ENCODE measurements around the gene TMEM270.

TMEM270 gene

DNA sequence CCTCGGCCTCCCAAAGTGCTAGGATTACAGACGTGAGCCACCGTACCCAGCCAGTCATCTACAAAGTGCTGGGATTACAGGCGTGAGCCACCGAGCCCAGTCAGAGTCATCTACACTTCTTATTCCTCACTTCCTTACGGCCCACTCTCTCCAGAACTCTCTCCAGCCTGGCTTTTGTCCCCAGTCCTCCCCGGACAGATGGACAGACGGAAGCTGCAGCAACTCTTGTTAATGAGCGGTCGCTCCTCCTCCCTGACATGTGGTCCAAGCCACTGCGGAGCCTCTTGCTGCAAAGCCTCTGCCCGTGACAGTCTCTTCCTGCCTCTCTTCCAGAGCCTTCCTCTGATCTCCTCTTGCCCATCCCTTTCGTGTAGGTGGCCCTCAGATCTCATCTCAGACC is 45.9 kb downstream of the TMEM270 start:
- no peak for DNase-seq (ENCODE audit: low read depth in 2 of 2)

DNA sequence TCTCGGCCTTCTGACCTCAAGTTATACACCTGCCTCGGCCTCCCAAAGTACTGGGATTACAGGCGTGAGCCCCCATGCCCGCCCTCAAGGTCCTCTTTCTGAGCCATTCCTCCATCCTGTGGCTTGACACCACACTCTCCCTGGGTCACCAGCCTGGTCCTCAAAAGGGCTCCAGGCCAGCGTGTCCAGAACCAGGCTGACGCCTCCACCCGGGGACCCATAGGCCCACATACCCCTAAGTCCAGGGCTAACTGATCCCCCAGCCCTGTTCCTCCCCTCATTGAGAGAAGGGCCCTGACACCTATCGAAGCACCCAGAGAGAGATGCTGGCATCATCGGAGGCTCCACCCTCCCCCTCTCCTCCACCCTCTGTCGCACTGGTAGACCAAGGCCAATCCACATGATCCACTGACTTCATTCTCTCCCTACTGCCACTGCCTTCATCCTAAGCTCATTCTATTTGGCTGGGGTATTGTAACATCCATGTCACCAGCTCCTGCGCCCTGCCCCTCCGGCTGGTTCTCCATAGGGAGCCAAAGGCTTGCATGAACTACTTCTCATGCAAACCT is 46.7 kb downstream of the TMEM270 start:
- DNase-seq (ENCODE audit: low read depth in 2 of 2), result no peak

DNA sequence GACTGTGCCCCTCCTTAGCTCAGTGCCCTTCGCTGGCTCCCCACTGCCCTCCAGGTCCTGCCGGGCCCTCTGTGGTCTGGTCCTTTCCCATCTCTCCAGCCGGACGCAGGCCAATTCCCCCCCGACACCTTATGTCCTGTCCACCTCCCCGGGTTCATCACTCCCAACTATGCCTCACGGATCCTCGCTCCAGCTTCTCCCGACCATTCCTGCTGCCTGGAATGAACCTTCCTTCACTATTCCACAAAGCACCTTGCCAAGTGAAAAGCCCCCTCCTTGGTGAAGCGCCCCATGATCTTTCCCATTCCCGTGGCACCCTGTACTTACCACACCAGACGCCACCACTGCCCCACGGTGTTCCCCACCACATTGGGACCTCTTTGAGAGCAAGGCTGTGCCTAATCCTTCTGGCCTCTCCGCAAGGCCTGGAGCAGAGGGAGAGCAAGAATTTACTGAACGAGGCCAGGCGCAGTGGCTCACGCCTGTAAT is 47.2 kb downstream of the TMEM270 start:
- DNase-seq (ENCODE audit: low read depth in 2 of 2), result no peak

DNA sequence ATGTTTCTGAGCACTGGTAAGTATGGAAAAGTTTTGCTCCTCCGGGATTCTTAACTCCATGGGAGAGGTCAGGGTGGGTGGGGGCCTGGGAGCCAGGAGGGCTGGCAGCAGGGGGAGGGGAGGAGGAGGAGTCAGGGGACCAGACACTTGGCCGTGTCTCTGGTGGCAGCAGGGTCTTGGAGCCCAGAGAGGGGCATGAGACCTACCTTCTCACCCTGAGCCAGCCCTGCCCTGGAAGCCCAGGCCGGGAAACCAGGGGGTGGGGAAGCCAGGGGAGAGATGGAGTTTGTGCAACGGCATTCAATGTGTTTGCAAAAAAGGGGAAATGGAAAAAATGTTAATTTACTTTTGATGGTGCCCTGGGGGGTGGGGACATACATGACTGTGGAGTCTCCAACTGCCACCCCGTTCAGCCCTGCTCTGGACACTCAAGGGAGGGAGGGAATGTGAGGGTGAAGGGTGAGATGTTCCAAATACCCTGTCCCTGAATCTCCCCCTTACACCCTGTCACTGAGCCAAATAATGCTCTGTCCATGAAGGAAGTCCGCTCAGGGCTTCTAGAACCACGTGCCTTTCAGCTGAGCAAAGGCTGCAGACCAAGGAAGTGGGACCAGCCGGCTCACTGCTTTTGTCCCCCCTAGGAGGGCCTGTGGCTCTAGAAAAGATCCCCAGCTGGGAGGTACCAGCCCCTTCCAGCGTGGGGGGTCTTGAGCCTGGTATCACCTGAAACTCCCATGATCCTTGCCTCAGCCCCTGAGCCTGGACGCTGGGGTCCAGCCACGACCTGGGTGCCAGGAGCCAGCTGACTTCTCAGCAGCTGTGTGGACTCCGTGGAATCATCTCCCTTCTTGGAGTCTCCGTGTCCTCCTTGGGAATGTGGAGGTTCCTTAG is 48.3 kb downstream of the TMEM270 start:
- no peak for DNase-seq (ENCODE audit: low read depth in 2 of 2)

DNA sequence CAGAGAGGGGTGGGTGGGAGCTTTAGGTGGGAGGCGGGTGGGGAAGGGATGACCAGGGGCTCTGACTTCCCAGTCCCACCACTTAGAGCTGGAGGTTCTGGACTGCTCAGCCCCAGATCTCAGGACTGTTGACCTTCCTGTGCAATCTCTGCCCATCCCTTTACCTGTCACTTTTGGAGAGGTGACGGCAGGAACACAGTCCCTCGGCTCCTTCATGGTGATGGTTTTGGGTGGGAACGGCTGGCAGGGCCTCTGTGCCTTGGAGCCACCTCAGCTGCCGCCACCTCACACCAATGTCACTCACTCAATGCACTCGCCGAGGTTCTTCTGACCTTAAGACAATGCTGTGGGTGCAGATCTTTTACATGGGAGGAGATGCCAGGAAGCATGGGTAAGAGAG is 49.0 kb downstream of the TMEM270 start:
- no peak for DNase-seq (ENCODE audit: low read depth in 2 of 2)

DNA sequence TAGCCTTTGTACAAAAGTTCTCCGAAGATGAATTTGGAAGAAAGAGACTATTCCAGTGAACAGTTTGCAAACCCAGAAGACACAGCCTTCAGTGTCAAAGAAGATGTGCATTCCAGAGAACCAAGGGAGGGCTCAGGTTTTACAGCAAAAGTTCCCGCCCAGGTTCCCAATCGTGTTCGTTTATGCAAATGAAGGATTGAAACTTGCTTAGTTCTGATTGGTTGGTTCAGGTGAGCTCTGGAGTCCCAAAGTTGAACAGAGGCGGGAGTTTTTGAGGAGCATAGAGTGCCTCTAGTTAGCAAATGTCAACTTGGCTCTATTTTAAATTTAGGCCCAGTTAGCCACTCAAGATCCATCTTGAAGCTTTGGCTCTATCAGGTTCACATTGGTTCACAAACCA is 51.3 kb downstream of the TMEM270 start:
- DNase-seq (ENCODE audit: low read depth in 2 of 2), result no peak

Data from stimulated activated CD4-positive, alpha-beta T cell treated with anti-CD3 and anti-CD28 coated beads, Interleukin-4, amount 100 ng/mL, for 48 hours (primary cell).